Muscle layer of colon (tissue), 2 donors: ENCODE measurements around the gene MAP3K1.

Experiments used
- H3K27ac ChIP-seq: one replicate; pipeline ENCODE4 v1.7.0; 2013; ENCODE audit warnings: low read depth, mild to moderate bottlenecking, low read length, moderate library complexity
- H3K27me3 ChIP-seq, 2 donors: one replicate each; pipeline ENCODE4 v1.7.0; 2013; ENCODE audit warnings: low read length in 2 of 2, mild to moderate bottlenecking in 2 of 2; ENCODE audit not compliant: insufficient read depth in 2 of 2, control insufficient read depth in 1 of 2
- H3K36me3 ChIP-seq: one replicate; pipeline ENCODE4 v1.7.0; 2013; ENCODE audit warnings: mild to moderate bottlenecking, low read length; ENCODE audit not compliant: insufficient read depth
- H3K4me1 ChIP-seq: one replicate; pipeline ENCODE4 v1.7.0; 2013; ENCODE audit warnings: mild to moderate bottlenecking, low read length; ENCODE audit not compliant: insufficient read depth
- H3K4me3 ChIP-seq, 2 donors: one replicate each; pipeline ENCODE4 v1.7.0; 2013; ENCODE audit warnings: low read length in 2 of 2, low read depth in 1 of 2, mild to moderate bottlenecking in 1 of 2, moderate library complexity in 1 of 2
- H3K9ac ChIP-seq: one replicate; pipeline ENCODE4 v1.7.0; 2013; ENCODE audit warnings: low read length
- H3K9me3 ChIP-seq: one replicate; pipeline ENCODE4 v1.7.0; 2013; ENCODE audit warnings: mild to moderate bottlenecking, low read length
- donor health status: abdominal sarcoma.
- donor health status: Adenocarcinoma of cecum.

MAP3K1 gene

GRCh38 chr5:56873056-56873455 lies 57.7 kb downstream of the MAP3K1 start:
- H3K27me3 ChIP-seq: no peaks in the 10 kb centered on the region
- H3K27ac ChIP-seq: no peak overlapping the region
- H3K36me3 ChIP-seq: peaks cover 28% of the 10 kb centered on the region
- no peak overlapping the region for H3K4me3 ChIP-seq
- no peaks in the 10 kb centered on the region for H3K9me3 ChIP-seq
- H3K9ac ChIP-seq: no peak overlapping the region
- H3K4me1 ChIP-seq: no peaks in the 10 kb centered on the region

- no peak overlapping the region for H3K4me3 ChIP-seq
- H3K36me3 ChIP-seq: peaks cover 32% of the 10 kb centered on the region
- no peaks in the 10 kb centered on the region for H3K9me3 ChIP-seq
These were observed 61.0 kb downstream of the MAP3K1 start for GRCh38 chr5:56876327-56876726.

GRCh38 chr5:56881571-56881970 lies 66.2 kb downstream of the MAP3K1 start:
- Histone ChIP-seq H3K4me1 (no peaks in the 10 kb centered on the region), H3K9me3 (no peaks in the 10 kb centered on the region), H3K4me3 (no peak overlapping the region), H3K9ac (no peak overlapping the region), H3K36me3 (peaks cover 35% of the 10 kb centered on the region), H3K27me3 (no peaks in the 10 kb centered on the region), H3K27ac (no peak overlapping the region)

More at GRCh38 chr5:56876327-56876726, 61.0 kb downstream of the MAP3K1 start:
- no peaks in the 10 kb centered on the region for H3K4me1 ChIP-seq
- no peak overlapping the region for H3K27ac ChIP-seq
- no peaks in the 10 kb centered on the region for H3K27me3 ChIP-seq
- H3K9ac ChIP-seq: no peak overlapping the region

GRCh38 chr5:56893251-56893951 lies 78.1 kb downstream of the MAP3K1 start:
- H3K4me1 ChIP-seq: no peaks in the 10 kb centered on the region
- no peaks in the 10 kb centered on the region for H3K27me3 ChIP-seq
- no peaks in the 10 kb centered on the region for H3K9me3 ChIP-seq
- peaks cover 8% of the 10 kb centered on the region for H3K36me3 ChIP-seq
- no peak overlapping the region for H3K4me3 ChIP-seq
- no peak overlapping the region for H3K9ac ChIP-seq
- H3K27ac ChIP-seq: no peak overlapping the region

- no peak overlapping the region for H3K4me3 ChIP-seq
- no peaks in the 10 kb centered on the region for H3K4me1 ChIP-seq
- H3K9ac ChIP-seq: no peak overlapping the region
- no peaks in the 10 kb centered on the region for H3K9me3 ChIP-seq
- no peaks in the 10 kb centered on the region for H3K27me3 ChIP-seq
- H3K27ac ChIP-seq: no peak overlapping the region
- peaks cover 4% of the 10 kb centered on the region for H3K36me3 ChIP-seq
These were observed 81.4 kb downstream of the MAP3K1 start for GRCh38 chr5:56896763-56897162.

- no peak overlapping the region for H3K9ac ChIP-seq
- H3K4me1 ChIP-seq: no peaks in the 10 kb centered on the region
- H3K9me3 ChIP-seq: no peaks in the 10 kb centered on the region
- H3K36me3 ChIP-seq: peaks cover 4% of the 10 kb centered on the region
- no peak overlapping the region for H3K4me3 ChIP-seq
- H3K27me3 ChIP-seq: no peaks in the 10 kb centered on the region
- H3K27ac ChIP-seq: no peak overlapping the region
These were observed 82.9 kb downstream of the MAP3K1 start for GRCh38 chr5:56898213-56898612.

- H3K27me3 ChIP-seq: no peaks in the 10 kb centered on the region
- H3K36me3 ChIP-seq: no peaks in the 10 kb centered on the region
- no peak overlapping the region for H3K4me3 ChIP-seq
- H3K9me3 ChIP-seq: no peaks in the 10 kb centered on the region
- no peaks in the 10 kb centered on the region for H3K4me1 ChIP-seq
- H3K27ac ChIP-seq: no peak overlapping the region
- no peak overlapping the region for H3K9ac ChIP-seq
These were observed 85.0 kb downstream of the MAP3K1 start for GRCh38 chr5:56900395-56900794.

- H3K9me3 ChIP-seq: no peaks in the 10 kb centered on the region
- H3K27ac ChIP-seq: no peak overlapping the region
- H3K9ac ChIP-seq: no peak overlapping the region
- H3K27me3 ChIP-seq: no peaks in the 10 kb centered on the region
- H3K36me3 ChIP-seq: no peaks in the 10 kb centered on the region
- H3K4me3 ChIP-seq: no peak overlapping the region
- H3K4me1 ChIP-seq: no peaks in the 10 kb centered on the region
These were observed 85.7 kb downstream of the MAP3K1 start for GRCh38 chr5:56900858-56901578.

- peak overlapping the region; percentile 94 for H3K27ac ChIP-seq
- peak overlapping the region; percentile 93 for H3K9ac ChIP-seq
- no peaks in the 10 kb centered on the region for H3K27me3 ChIP-seq
- no peaks in the 10 kb centered on the region for H3K4me1 ChIP-seq
- peak overlapping the region; percentile 79 to 88 for H3K4me3 ChIP-seq
- H3K9me3 ChIP-seq: no peaks in the 10 kb centered on the region
- no peaks in the 10 kb centered on the region for H3K36me3 ChIP-seq
These were observed 93.6 kb downstream of the MAP3K1 start for GRCh38 chr5:56908942-56909293.

- Histone ChIP-seq H3K27me3 (no peaks in the 10 kb centered on the region), H3K36me3 (no peaks in the 10 kb centered on the region), H3K9ac (peak within 1 kb of the TSS; percentile 93), H3K4me3 (peak within 1 kb of the TSS; percentile 81 to 98), H3K4me1 (no peaks in the 10 kb centered on the region), H3K27ac (peak within 1 kb of the TSS; percentile 99), H3K9me3 (no peaks in the 10 kb centered on the region)
These were observed 94.2 kb downstream of the MAP3K1 start, which contains the start of gene SETD9 for GRCh38 chr5:56909294-56910209. Gene SETD9 (plus strand): TSS chr5:56909596. CDS start chr5:56909646, 50 bp downstream.
